Activated CD4-positive, CD25-positive, alpha-beta regulatory T cell (primary cell): ENCODE results near the gene WDCP.
"Not testable (repeated sequence)": the region's sequence is repeated elsewhere in the genome, so short reads cannot be mapped to it uniquely, and the experiment has no call there.

ENCODE experiments used
- DNase-seq, 4 experiments: peaks; one replicate each; lab custom pipeline; 2025; lab: John Stamatoyannopoulos, UW

Gene WDCP

GRCh38 chr2:24046930-24047702, at the start of gene WDCP:
WDCP (minus strand) TSS chr2:24047391; CDS start chr2:24039494, 7,897 bp downstream.
- peak; percentile 70 to 83 (median 80) for DNase-seq

- DNase-seq = not testable (repeated sequence)
These were observed 48.0 kb upstream of the WDCP start for GRCh38 chr2:24095171-24095677.

GRCh38 chr2:24093270-24093669, 46.1 kb upstream of the WDCP start:
- DNase-seq = not testable (repeated sequence)

GRCh38 chr2:24088821-24089359, 41.7 kb upstream of the WDCP start:
- DNase-seq = no peak

GRCh38 chr2:24087032-24087431, 39.8 kb upstream of the WDCP start:
- DNase-seq = no peak

- no peak for DNase-seq
These were observed 39.0 kb upstream of the WDCP start for GRCh38 chr2:24086241-24086640.

- DNase-seq = no peak
These were observed 38.0 kb upstream of the WDCP start for GRCh38 chr2:24085200-24085489.

- DNase-seq = peak; percentile 63 to 76 (median 71)
These were observed 37.4 kb upstream of the WDCP start, which contains the start of gene TP53I3 for GRCh38 chr2:24084386-24085199. TP53I3 (minus strand) TSS chr2:24084834; CDS start chr2:24084326, 508 bp downstream.

GRCh38 chr2:24083567-24084385, 36.6 kb upstream of the WDCP start:
- no peak for DNase-seq

- DNase-seq = no peak
These were observed 35.8 kb upstream of the WDCP start for GRCh38 chr2:24082787-24083566.

GRCh38 chr2:24080701-24081100, 33.5 kb upstream of the WDCP start:
- no peak for DNase-seq

- DNase-seq = no peak
These were observed 30.7 kb upstream of the WDCP start for GRCh38 chr2:24077879-24078278.

- DNase-seq = no peak
These were observed 30.3 kb upstream of the WDCP start for GRCh38 chr2:24077535-24077877.

- DNase-seq = peak in 1 of 4 experiments; percentile 12
These were observed 29.8 kb upstream of the WDCP start for GRCh38 chr2:24076849-24077534.

GRCh38 chr2:24075915-24076848, 29.0 kb upstream of the WDCP start, which contains the start of gene SF3B6:
SF3B6 (minus strand) TSS chr2:24076326; CDS start chr2:24076229, 97 bp downstream.
- peak; percentile 97 to 99 (median 98) for DNase-seq

GRCh38 chr2:24075259-24075658, 28.1 kb upstream of the WDCP start:
- DNase-seq = no peak

- DNase-seq = no peak
These were observed 26.6 kb upstream of the WDCP start for GRCh38 chr2:24073816-24074215.

GRCh38 chr2:24072259-24072658, 25.1 kb upstream of the WDCP start:
- no peak for DNase-seq

- no peak for DNase-seq
These were observed 18.1 kb upstream of the WDCP start for GRCh38 chr2:24065341-24065740.
